ENCODE results near the gene FAF1. TPM values are rescaled to one million over a fixed set of nuclear protein-coding genes. Genes with fewer than 3 reads are reported as not detected.

The FAF1 gene
- total RNA-seq, 2 experiments from 2014 or later, result 42.3 to 114 TPM

- Histone ChIP-seq H3K4me3 (ENCODE audit: low read depth, low read length, poor library complexity, severe bottlenecking) (peak overlapping the region; percentile 88), H2AFZ (ENCODE audit: low read length) (peak overlapping the region; percentile 70)
Measured at GRCh38 chr1:50968158-50968820, 8.2 kb upstream of the FAF1 start.

GRCh38 chr1:50967416-50968157, 7.5 kb upstream of the FAF1 start:
- intact Hi-C loops (cut with micrococcal nuclease; ENCODE audit: unreplicated experiment), result loop anchor here (1.0 to 10.0 kb wide), 4 partner anchors 7 to 907 kb away; partner anchors contain the start of genes EPS15, FAF1 and NRDC
- TSS peak; percentile 73 for BruUV-seq (replicated peaks)
- Histone ChIP-seq H3K9me3 (ENCODE audit: low read length) (no peaks in the 10 kb centered on the region), H3K27ac (ENCODE audit: low read depth, low read length, poor library complexity, severe bottlenecking) (peak overlapping the region; percentile 89), H3K4me1 (ENCODE audit: insufficient read depth, low read length, poor library complexity, severe bottlenecking) (peaks cover 16% of the 10 kb centered on the region), H2AFZ (ENCODE audit: low read length) (peak overlapping the region; percentile 25; the same call in 1 of the 2 replicates), H3K4me3 (ENCODE audit: low read depth, low read length, poor library complexity, severe bottlenecking) (peak overlapping the region; percentile 88), H3K9me2 (ENCODE audit: insufficient read depth, low read length) (no peaks in the 10 kb centered on the region), H3K36me3 (ENCODE audit: insufficient read depth, low read length) (peaks cover 10% of the 10 kb centered on the region; the same call in 1 of the 2 replicates), H4K20me1 (ENCODE audit: insufficient read depth, low read length) (peaks cover 13% of the 10 kb centered on the region; the same call in 1 of the 2 replicates), H3K4me2 (ENCODE audit: low read length) (peak overlapping the region; percentile 83), H3K79me2 (ENCODE audit: insufficient read depth, low read depth, low read length) (peaks cover 36% of the 10 kb centered on the region)
- ChIA-PET CTCF (ENCODE audit: unreplicated experiment) (no interaction called here), POLR2A (interaction anchor here (0.6 to 4.0 kb wide), 2 partner anchors 11 to 895 kb away, joined by 4 to 37 read pairs; no protein-coding TSS in a partner anchor)
- TF ChIP-seq EZH2phosphoT487 (IDR thresholded peaks at IDR 0.05; ENCODE audit: borderline replicate concordance, low read depth, low read length) (no peak), CTCF (conservative IDR thresholded peaks at IDR 0.05; ENCODE audit: low read length) (no peak; the same call in 1 of the 2 replicates)
- DNase-seq (ENCODE audit: low spot score), result peak; percentile 44

More at GRCh38 chr1:50968158-50968820, 8.2 kb upstream of the FAF1 start:
- Histone ChIP-seq H3K36me3 (ENCODE audit: insufficient read depth, low read length) (peaks cover 17% of the 10 kb centered on the region; the same call in 1 of the 2 replicates), H3K79me2 (ENCODE audit: insufficient read depth, low read depth, low read length) (peaks cover 43% of the 10 kb centered on the region), H3K4me1 (ENCODE audit: insufficient read depth, low read length, poor library complexity, severe bottlenecking) (peaks cover 23% of the 10 kb centered on the region), H3K9me3 (ENCODE audit: low read length) (no peaks in the 10 kb centered on the region), H3K27ac (ENCODE audit: low read depth, low read length, poor library complexity, severe bottlenecking) (peak overlapping the region; percentile 89), H3K9me2 (ENCODE audit: insufficient read depth, low read length) (no peaks in the 10 kb centered on the region), H3K4me2 (ENCODE audit: low read length) (peak overlapping the region; percentile 83), H4K20me1 (ENCODE audit: insufficient read depth, low read length) (peaks cover 18% of the 10 kb centered on the region; the same call in 1 of the 2 replicates)
- peak; percentile 91 for DNase-seq (ENCODE audit: low spot score)
- POLR2A ChIA-PET, result interaction anchor here (1.0 to 4.0 kb wide), 5 partner anchors 8 to 78 kb away, joined by 4 to 37 read pairs (median 16); partner anchors contain the start of gene FAF1
- no peak for TF ChIP-seq EZH2phosphoT487 (IDR thresholded peaks at IDR 0.05; ENCODE audit: borderline replicate concordance, low read depth, low read length)
- TF ChIP-seq CTCF (conservative IDR thresholded peaks at IDR 0.05; ENCODE audit: low read length), result peak; percentile 65
- no TSS peak for BruUV-seq (replicated peaks)
- CTCF ChIA-PET (ENCODE audit: unreplicated experiment), result no interaction called here
- intact Hi-C loops (cut with micrococcal nuclease; ENCODE audit: unreplicated experiment), result loop anchor here (1.0 to 10.0 kb wide), 4 partner anchors 8 to 907 kb away; partner anchors contain the start of genes EPS15, FAF1 and NRDC

All from OCI-LY7 (cell line).